Prostate gland (tissue), 2 donors: ENCODE results near the gene OTOF.

Source experiments
- CTCF ChIP-seq, 4 experiments: fragments of 200-600 bp in 2 of 4; fragments of 450-650 bp in 2 of 4; sonication (generic) in 2 of 4; IDR thresholded peaks; 1 replicate in 3 of 4; 2 replicates in 1 of 4; pipeline ENCODE4 v1.5.1; 2016 to 2019; ENCODE audit warnings: antibody characterized with exemption in 4 of 4, mild to moderate bottlenecking in 2 of 4, moderate library complexity in 2 of 4
- POLR2AphosphoS5 ChIP-seq: sonication (generic); formaldehyde crosslinking; IDR thresholded peaks from one replicate; pipeline ENCODE4 v1.6.1; 2017; ENCODE audit warnings: antibody characterized with exemption

GRCh38 chr2:26483027-26483326 is 5.1 kb upstream of the OTOF start:
- TF ChIP-seq CTCF (IDR thresholded peaks at IDR 0.05) (no peak), POLR2AphosphoS5 (no peak)
